OCI-LY7 (cell line): ENCODE results near the gene MAPK12. TPM values are rescaled to one million over a fixed set of nuclear protein-coding genes. Genes with fewer than 3 reads are reported as not detected.

Experiments used
- BruUV-seq: library from RNA; stranded (reverse); fragments of 400-500 nt; replicated peaks from 2 replicates; lab custom pipeline; 2021; lab: Mats Ljungman, UMichigan
- CTCF ChIA-PET: fragments of 300-600 bp; sonication (Branson Sonifier 250); formaldehyde crosslinking; loops from one replicate; lab custom pipeline; 2022; ENCODE audit warnings: antibody characterized with exemption; ENCODE audit not compliant: unreplicated experiment; lab: Charles Lee
- POLR2A ChIA-PET: fragments of 300-600 bp; sonication (Branson Sonifier 250); formaldehyde crosslinking; loops from one replicate; lab custom pipeline; 2022; ENCODE audit warnings: antibody characterized with exemption; lab: Charles Lee
- DNase-seq: peaks from one replicate; pipeline ENCODE4 v3.0.0-alpha.2; 2015; ENCODE audit warnings: low spot score
- H2AFZ ChIP-seq: fragments of 200-600 bp; sonication (generic), shearing (Covaris generic); 2 replicates; pipeline ENCODE4 v1.6.1; 2014; ENCODE audit warnings: mild to moderate bottlenecking, antibody characterized with exemption, low read length, moderate library complexity
- H3K27ac ChIP-seq: fragments of 200-600 bp; sonication (generic); 2 replicates; pipeline ENCODE4 v1.5.1; 2014; ENCODE audit warnings: mixed run types, low read depth, mild to moderate bottlenecking, moderate library complexity, low read length, inconsistent platforms; ENCODE audit not compliant: poor library complexity, severe bottlenecking
- H3K36me3 ChIP-seq: fragments of 200-600 bp; sonication (generic); 2 replicates; pipeline ENCODE4 v1.6.1; 2014; ENCODE audit warnings: mild to moderate bottlenecking, antibody characterized with exemption, low read length, moderate library complexity, mixed read lengths; ENCODE audit not compliant: insufficient read depth
- H3K4me1 ChIP-seq: fragments of 200-600 bp; sonication (generic); 2 replicates; pipeline ENCODE4 v1.5.1; 2014; ENCODE audit warnings: mild to moderate bottlenecking, low read length; ENCODE audit not compliant: insufficient read depth, poor library complexity, severe bottlenecking
- H3K4me2 ChIP-seq: fragments of 200-600 bp; sonication (generic); 2 replicates; pipeline ENCODE4 v1.6.1; 2014; ENCODE audit warnings: mild to moderate bottlenecking, low read length
- H3K4me3 ChIP-seq: fragments of 200-600 bp; sonication (generic); 2 replicates; pipeline ENCODE4 v1.5.1; 2014; ENCODE audit warnings: mild to moderate bottlenecking, low read depth, low read length; ENCODE audit not compliant: poor library complexity, severe bottlenecking
- H3K79me2 ChIP-seq: fragments of 200-600 bp; sonication (generic); 2 replicates; pipeline ENCODE4 v1.6.1; 2016; ENCODE audit warnings: low read depth, mild to moderate bottlenecking, low read length, moderate library complexity, mixed read lengths; ENCODE audit not compliant: insufficient read depth
- H3K9me2 ChIP-seq: fragments of 200-600 bp; sonication (generic); 2 replicates; pipeline ENCODE4 v1.6.1; 2016; ENCODE audit warnings: mild to moderate bottlenecking, low read length, mixed read lengths; ENCODE audit not compliant: insufficient read depth
- H3K9me3 ChIP-seq: fragments of 200-600 bp; sonication (generic); 2 replicates; pipeline ENCODE4 v1.6.1; 2014; ENCODE audit warnings: mild to moderate bottlenecking, mixed run types, low read length, mixed read lengths
- H4K20me1 ChIP-seq: fragments of 200-600 bp; sonication (generic); 2 replicates; pipeline ENCODE4 v1.6.1; 2014; ENCODE audit warnings: mild to moderate bottlenecking, antibody characterized with exemption, low read length, moderate library complexity, mixed read lengths; ENCODE audit not compliant: insufficient read depth
- EZH2phosphoT487 ChIP-seq: fragments of 200-600 bp; sonication (generic); IDR thresholded peaks from 2 replicates; pipeline ENCODE4 v1.6.1; 2018; ENCODE audit warnings: low read depth, borderline replicate concordance, mild to moderate bottlenecking, mixed run types, antibody characterized with exemption, low read length, moderate library complexity, mixed read lengths
- intact Hi-C: fragments of 100-400 bp; cut with micrococcal nuclease; formaldehyde crosslinking; loops from one replicate; pipeline ENCODE4 v1.10.0; 2022; ENCODE audit not compliant: unreplicated experiment
- total RNA-seq, 2 experiments: library from RNA; depleted of rRNA in 1 of 2; stranded (reverse); fragments of >200 nt in 1 of 2; shearing (Covaris generic) in 1 of 2; gene quantifications; 2 replicates each; pipeline ENCODE4 v1.2.3, GENCODE V29; 2014 to 2022
- TF ChIP-seq, protein P1 (sequence below): fragments of 200-600 bp; sonication (generic); conservative IDR thresholded peaks from 2 replicates; pipeline ENCODE4 v1.5.1; 2014; ENCODE audit warnings: mild to moderate bottlenecking, antibody characterized with exemption, low read length, moderate library complexity, mixed read lengths

MAPK12 gene
- total RNA-seq, 2 experiments from 2014 or later, result 84.9 to 93.6 TPM

DNA sequence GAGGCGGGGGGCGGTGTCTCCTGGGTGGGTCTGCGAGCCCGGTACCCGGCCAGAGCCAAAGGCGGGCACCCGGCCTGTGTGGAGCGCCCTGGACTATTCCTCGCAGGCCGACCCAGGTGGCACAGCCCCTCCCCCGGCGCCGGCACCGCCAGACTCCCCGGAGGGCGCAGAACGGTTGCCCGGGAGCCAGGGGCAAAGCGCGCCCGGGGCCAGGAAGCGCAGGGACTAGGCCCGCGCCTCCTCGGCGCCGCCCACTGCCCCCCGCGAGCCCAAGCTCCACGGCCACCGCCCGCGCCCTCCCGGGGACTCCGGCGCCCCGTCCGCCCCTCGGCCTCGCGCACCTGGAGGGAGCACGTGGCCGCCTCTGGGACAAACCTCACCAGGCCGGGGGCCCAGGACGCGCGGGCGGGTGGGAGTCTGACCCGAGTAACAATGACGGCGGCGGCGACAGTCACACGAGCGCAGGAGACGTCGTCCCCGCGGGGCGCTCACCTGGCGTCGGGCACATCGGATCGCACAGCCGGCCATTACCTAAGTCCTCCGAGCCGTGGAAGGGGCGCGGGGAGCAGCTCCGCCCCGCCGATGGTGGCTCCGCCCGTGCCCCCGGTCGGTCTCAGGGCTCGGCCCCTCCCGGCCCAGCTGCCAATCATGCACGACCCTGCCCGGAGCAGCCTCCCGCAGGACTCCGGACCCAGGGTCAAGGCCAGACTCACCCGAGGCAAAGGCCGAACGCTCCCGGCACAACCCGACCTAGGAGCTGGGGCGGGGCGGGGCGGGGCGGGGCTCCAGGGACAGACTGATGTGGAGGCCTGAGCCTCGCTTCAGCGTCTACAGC, 38.5 kb upstream of the MAPK12 start:
- Histone ChIP-seq H2AFZ (peak overlapping the region; percentile 18; the same call in 1 of the 2 replicates), H3K4me2 (peak overlapping the region; percentile 49)
- intact Hi-C loops, result no loop called here

DNA sequence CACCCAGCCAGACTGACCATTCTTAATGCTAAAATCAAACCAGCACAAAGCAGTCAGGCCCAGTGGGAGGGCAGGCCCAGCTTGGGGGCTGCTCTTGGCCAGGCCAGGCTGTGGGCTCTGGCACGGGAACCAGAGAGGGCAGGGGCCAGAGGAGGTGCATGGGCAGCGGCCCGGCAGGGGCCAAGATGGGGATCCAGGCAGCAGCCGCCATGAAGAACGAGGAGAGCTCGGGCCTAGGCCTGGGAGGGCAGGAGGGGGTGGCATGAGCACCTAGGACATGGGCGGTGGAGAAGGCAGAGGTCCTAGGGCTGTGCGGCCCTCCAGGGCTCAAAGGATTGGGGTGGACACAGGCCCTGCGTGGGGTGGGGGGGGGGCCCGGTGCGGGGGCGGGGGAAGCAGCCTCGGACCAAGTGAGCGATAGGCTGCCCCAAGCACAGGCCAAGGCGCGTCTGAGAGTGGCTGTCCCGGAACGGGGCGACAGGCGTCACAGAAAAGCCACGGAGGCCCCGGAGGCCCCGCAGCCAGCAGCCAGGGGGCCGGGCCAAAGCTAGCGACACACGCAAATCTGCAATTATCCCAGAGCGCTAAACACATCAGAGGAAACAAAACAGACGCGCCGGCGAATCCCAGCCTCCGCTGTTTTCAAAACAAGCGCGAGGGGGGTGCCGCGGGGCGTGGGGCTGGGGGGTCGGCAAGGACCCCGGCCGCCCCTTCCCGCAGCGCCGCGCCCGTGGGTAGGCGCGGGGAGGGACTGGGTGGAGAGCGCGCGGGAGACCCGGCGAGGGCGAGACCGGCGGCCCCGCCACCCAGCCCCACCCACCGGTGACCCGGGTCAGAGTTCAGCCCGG, 37.7 kb upstream of the MAPK12 start:
- H3K36me3 ChIP-seq, result no peaks in the 10 kb centered on the region
- POLR2A ChIA-PET, result no interaction called here
- H3K4me2 ChIP-seq, result peak overlapping the region; percentile 49
- H3K79me2 ChIP-seq, result no peaks in the 10 kb centered on the region
- peak overlapping the region; percentile 18; the same call in 1 of the 2 replicates for H2AFZ ChIP-seq
- H3K4me3 ChIP-seq, result peak overlapping the region; percentile 55
- H4K20me1 ChIP-seq, result no peaks in the 10 kb centered on the region
- CTCF ChIA-PET, result no interaction called here
- no TSS peak for BruUV-seq
- TF ChIP-seq, protein P1, sequence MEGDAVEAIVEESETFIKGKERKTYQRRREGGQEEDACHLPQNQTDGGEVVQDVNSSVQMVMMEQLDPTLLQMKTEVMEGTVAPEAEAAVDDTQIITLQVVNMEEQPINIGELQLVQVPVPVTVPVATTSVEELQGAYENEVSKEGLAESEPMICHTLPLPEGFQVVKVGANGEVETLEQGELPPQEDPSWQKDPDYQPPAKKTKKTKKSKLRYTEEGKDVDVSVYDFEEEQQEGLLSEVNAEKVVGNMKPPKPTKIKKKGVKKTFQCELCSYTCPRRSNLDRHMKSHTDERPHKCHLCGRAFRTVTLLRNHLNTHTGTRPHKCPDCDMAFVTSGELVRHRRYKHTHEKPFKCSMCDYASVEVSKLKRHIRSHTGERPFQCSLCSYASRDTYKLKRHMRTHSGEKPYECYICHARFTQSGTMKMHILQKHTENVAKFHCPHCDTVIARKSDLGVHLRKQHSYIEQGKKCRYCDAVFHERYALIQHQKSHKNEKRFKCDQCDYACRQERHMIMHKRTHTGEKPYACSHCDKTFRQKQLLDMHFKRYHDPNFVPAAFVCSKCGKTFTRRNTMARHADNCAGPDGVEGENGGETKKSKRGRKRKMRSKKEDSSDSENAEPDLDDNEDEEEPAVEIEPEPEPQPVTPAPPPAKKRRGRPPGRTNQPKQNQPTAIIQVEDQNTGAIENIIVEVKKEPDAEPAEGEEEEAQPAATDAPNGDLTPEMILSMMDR, result no peak
- TF ChIP-seq EZH2phosphoT487, result no peak
- no peaks in the 10 kb centered on the region for H3K9me3 ChIP-seq
- no peak for DNase-seq
- intact Hi-C loops, result no loop called here
- H3K9me2 ChIP-seq, result no peaks in the 10 kb centered on the region
- no peak overlapping the region for H3K27ac ChIP-seq
- H3K4me1 ChIP-seq, result peaks cover 76% of the 10 kb centered on the region

More for the DNA sequence above, 38.5 kb upstream of the MAPK12 start:
- Histone ChIP-seq H3K36me3 (no peaks in the 10 kb centered on the region), H4K20me1 (no peaks in the 10 kb centered on the region), H3K4me3 (peak overlapping the region; percentile 55), H3K79me2 (no peaks in the 10 kb centered on the region), H3K27ac (no peak overlapping the region), H3K9me2 (no peaks in the 10 kb centered on the region), H3K4me1 (peaks cover 76% of the 10 kb centered on the region), H3K9me3 (no peaks in the 10 kb centered on the region)
- DNase-seq, result no peak
- BruUV-seq, result no TSS peak
- CTCF ChIA-PET, result no interaction called here
- POLR2A ChIA-PET, result interaction anchor here (0.6 kb wide), 1 partner anchor 25 kb away, joined by 3 read pairs; no protein-coding TSS in a partner anchor
- no peak for TF ChIP-seq EZH2phosphoT487
- TF ChIP-seq, protein P1, result no peak
